Measurements from ENCODE around the gene RYR1. TPM values are rescaled to one million over a fixed set of nuclear protein-coding genes. Genes with fewer than 3 reads are reported as not detected.
A peak's percentile ranks its signal among the peaks of the same experiment; 100 is the strongest.
"Not testable (repeated sequence)": the region's sequence is repeated elsewhere in the genome, so short reads cannot be mapped to it uniquely, and the experiment has no call there.

Gene RYR1
- total and polyA plus RNA-seq, 2 of the 8 experiments (the other 6 are each of a cell fraction or from before 2014, with no cell fraction given) = 5.8 to 11.8 TPM

GRCh38 chr19:38579304-38579703, 145.8 kb downstream of the RYR1 start:
- FAIRE-seq = not testable (repeated sequence)
- TF ChIP-seq CEBPB (IDR thresholded peaks at IDR 0.05; ENCODE audit: low read depth, low read length) = peak; percentile 22; the same call in 1 of the 2 replicates

More at GRCh38 chr19:38579304-38579703, 145.8 kb downstream of the RYR1 start:
- not testable (repeated sequence) for H3K23me2 ChIP-seq (ENCODE audit: low read depth, low read length); H3K4me2 ChIP-seq (ENCODE audit: insufficient read depth in 1 of 2, low read depth in 2 of 2, low read length in 2 of 2); H2BK120ac ChIP-seq (replicated peaks; ENCODE audit: low read depth, low read length); H3K23ac ChIP-seq (ENCODE audit: insufficient read length); H2AK5ac ChIP-seq (ENCODE audit: low read depth, low read length); H3K14ac ChIP-seq (ENCODE audit: insufficient read length); H3K9me3 ChIP-seq (ENCODE audit: insufficient read depth in 2 of 2, low read depth in 1 of 2, low read length in 1 of 2); H3K79me2 ChIP-seq (ENCODE audit: control insufficient read depth in 1 of 2, insufficient read depth in 2 of 2, low read length in 2 of 2); H4K8ac ChIP-seq (ENCODE audit: extremely low read depth, insufficient read depth, low read length); H3K56ac ChIP-seq (replicated peaks; ENCODE audit: insufficient read length, low read depth, low read length); H3K9ac ChIP-seq (replicated peaks in 1 of 4; ENCODE audit: extremely low read depth in 1 of 4, low read depth in 3 of 4, low read length in 3 of 4); H3K4me1 ChIP-seq (replicated peaks in 1 of 4; ENCODE audit: control insufficient read depth in 3 of 4, insufficient read depth in 4 of 4, low read length in 3 of 4); H2BK20ac ChIP-seq (ENCODE audit: low read length); H2BK15ac ChIP-seq (ENCODE audit: low read length); H4K91ac ChIP-seq (replicated peaks; ENCODE audit: insufficient read length, low read length); H3K18ac ChIP-seq (ENCODE audit: extremely low read depth, low read length); H4K5ac ChIP-seq (ENCODE audit: insufficient read length, low read depth, low read length); H3K36me3 ChIP-seq (ENCODE audit: control insufficient read depth in 2 of 4, insufficient read depth in 4 of 4, low read length in 3 of 4); H3K27ac ChIP-seq (ENCODE audit: low read depth, low read length); H3K79me1 ChIP-seq (ENCODE audit: low read depth, low read length); H2BK5ac ChIP-seq (ENCODE audit: low read depth, low read length); H3K4me3 ChIP-seq (ENCODE audit: extremely low read depth in 1 of 4, insufficient read depth in 2 of 4, low read depth in 3 of 4, low read length in 4 of 4); H3K4ac ChIP-seq (replicated peaks; ENCODE audit: insufficient read length, low read depth, low read length); H2BK12ac ChIP-seq (ENCODE audit: low read depth, low read length); DNase-seq (ENCODE audit: low read depth in 1 of 2, low spot score in 2 of 2); H3K27me3 ChIP-seq (replicated peaks in 1 of 4; ENCODE audit: control insufficient read depth in 3 of 4, extremely low read depth in 1 of 4, insufficient read depth in 3 of 4, low read length in 3 of 4); H4K20me1 ChIP-seq (replicated peaks in 1 of 2; ENCODE audit: control insufficient read depth in 1 of 2, insufficient read depth in 2 of 2, low read length in 2 of 2); H2AFZ ChIP-seq (ENCODE audit: low read length)
- POLR2A ChIA-PET (ENCODE audit: partially characterized antibody) = interaction anchor here (1.2 kb wide), 1 partner anchor 11 kb away, joined by 4 read pairs; no protein-coding TSS in a partner anchor
- CTCF ChIA-PET (ENCODE audit: partially characterized antibody) = interaction anchor here (0.6 to 0.7 kb wide), 2 partner anchors 12 to 176 kb away, joined by 3 to 4 read pairs; partner anchors contain the start of gene FAM98C
- 98% methylated on average over 6 of the region's 6 CpGs; no CpG with 5 or more reads in 1 of the 2 experiments for whole genome bisulfite sequencing, 2 experiments (ENCODE audit: extremely low coverage in 1 of 2, insufficient coverage in 1 of 2, insufficient read length in 1 of 2, insufficient replicate concordance in 2 of 2, low coverage in 1 of 2, low lambda C conversion rate in 2 of 2, missing lambda C conversion rate in 1 of 2)
